Body of pancreas (tissue), 4 donors: ENCODE measurements around the gene KLHL30. TPM values are rescaled to one million over a fixed set of nuclear protein-coding genes. Genes with fewer than 3 reads are reported as not detected.

Experiments
- ATAC-seq: fragments of 150-250 bp; one replicate; pipeline ENCODE4 v1.9.1; 2016
- DNase-seq, 4 donors: peaks; one replicate each; pipeline ENCODE4 v3.0.0-alpha.2; 2019
- H3K27ac ChIP-seq, 4 donors: fragments of 200-600 bp; sonication (generic); 1 replicate in 3 of 4; 2 replicates in 1 of 4; pipeline versions ENCODE4 v1.5.1 to v1.6.1; 2016 to 2019; ENCODE audit warnings: mild to moderate bottlenecking in 1 of 4, mixed read lengths in 1 of 4, moderate library complexity in 1 of 4
- H3K27me3 ChIP-seq, 2 donors: fragments of 200-600 bp; sonication (generic); one replicate each; pipeline ENCODE4 v1.6.0; 2016; ENCODE audit warnings: mild to moderate bottlenecking in 1 of 2
- H3K36me3 ChIP-seq, 2 donors: fragments of 200-600 bp; sonication (generic); replicated peaks in 1 of 2; 2 replicates each; pipeline ENCODE4 v1.5.1; 2016; ENCODE audit warnings: low read depth in 2 of 2; ENCODE audit not compliant: insufficient read depth in 1 of 2
- H3K4me1 ChIP-seq: fragments of 200-600 bp; sonication (generic); one replicate; pipeline ENCODE4 v1.6.0; 2016
- H3K4me3 ChIP-seq, 2 donors: fragments of 200-600 bp; sonication (generic); 1 replicate in 1 of 2; 2 replicates in 1 of 2; pipeline ENCODE4 v1.5.1; 2016 to 2019
- H3K9me3 ChIP-seq, 3 donors: fragments of 200-600 bp; sonication (generic); 1 replicate in 2 of 3; 2 replicates in 1 of 3; pipeline ENCODE4 v1.5.1; 2016
- POLR2A ChIP-seq, 3 donors: fragments of 450-650 bp; IDR thresholded peaks; one replicate each; pipeline ENCODE4 v1.6.1; 2016; ENCODE audit warnings: antibody characterized with exemption in 3 of 3, mild to moderate bottlenecking in 2 of 3
- WGBS, 2 donors: methylation state at CpG; one replicate each; pipeline ENCODE4 v1.1.5; 2017; 5-methylcytosine and 5-hydroxymethylcytosine counted together
- intact Hi-C: fragments of 100-400 bp; cut with DNase I; formaldehyde crosslinking; loops from one replicate; pipeline ENCODE4 v1.15.1; 2023
- total RNA-seq, 2 donors: library from RNA; depleted of rRNA; stranded (reverse); fragments of >200 nt; gene quantifications; one replicate each; pipeline ENCODE4 v1.1.0, GENCODE V29; 2016
- TF ChIP-seq, protein P1 (sequence below), 7 experiments: fragments of 450-650 bp in 4 of 7; fragments of 200-600 bp in 3 of 7; sonication (generic) in 3 of 7; IDR thresholded peaks; one replicate each; pipeline ENCODE4 v1.5.1; 2016 to 2019; ENCODE audit warnings: antibody characterized with exemption in 7 of 7

The KLHL30 gene
- total RNA-seq, 2 donors from 2014 or later, result 0.26 to 0.66 TPM

DNA sequence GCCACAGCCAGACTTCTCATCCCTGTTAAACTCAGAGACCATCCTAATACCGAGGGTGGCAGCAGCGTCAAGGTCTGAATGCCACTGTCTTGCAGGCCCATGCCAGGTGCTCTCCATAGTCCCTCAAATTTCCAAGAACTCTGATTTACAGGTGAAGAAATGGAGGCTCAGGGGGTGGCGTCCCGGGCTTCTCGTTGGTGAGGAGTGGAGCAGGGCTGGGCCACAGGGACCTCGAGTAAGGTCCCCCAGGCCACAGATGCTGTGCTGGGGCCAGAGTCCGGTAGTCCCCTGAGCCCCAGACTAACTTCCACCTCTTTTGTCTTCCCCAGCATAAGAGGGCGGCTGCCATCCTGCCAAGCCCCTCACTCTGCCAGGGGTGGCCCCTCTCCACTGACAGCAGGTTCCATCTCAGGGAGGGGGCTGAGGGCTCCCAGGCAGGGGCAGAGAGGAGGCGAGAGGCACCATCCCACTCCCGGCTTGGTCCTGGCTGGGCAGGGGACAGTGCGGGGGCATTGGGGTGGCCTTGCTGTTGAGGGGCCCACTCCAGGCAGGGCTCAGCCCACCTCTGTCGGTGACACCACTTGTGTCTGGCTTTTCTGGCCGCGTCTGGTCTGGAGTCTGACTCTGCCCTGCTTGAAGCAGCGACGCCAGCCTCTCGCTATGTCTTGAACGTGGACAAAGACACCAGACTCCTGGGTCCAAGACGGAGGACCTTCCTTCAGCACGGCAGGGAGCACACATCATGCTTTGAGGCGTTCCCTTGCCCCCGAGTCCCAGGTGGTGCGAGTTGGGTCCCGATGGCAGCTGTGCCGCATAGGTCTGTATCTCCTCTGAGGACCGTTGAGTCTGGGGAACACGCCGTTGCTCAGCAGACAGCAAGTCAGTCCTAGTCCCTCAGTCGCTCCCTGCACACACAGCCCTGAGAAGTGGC, 15.9 kb upstream of the KLHL30 start:
- no peak for TF ChIP-seq POLR2A (IDR thresholded peaks at IDR 0.05)
- TF ChIP-seq, protein P1, sequence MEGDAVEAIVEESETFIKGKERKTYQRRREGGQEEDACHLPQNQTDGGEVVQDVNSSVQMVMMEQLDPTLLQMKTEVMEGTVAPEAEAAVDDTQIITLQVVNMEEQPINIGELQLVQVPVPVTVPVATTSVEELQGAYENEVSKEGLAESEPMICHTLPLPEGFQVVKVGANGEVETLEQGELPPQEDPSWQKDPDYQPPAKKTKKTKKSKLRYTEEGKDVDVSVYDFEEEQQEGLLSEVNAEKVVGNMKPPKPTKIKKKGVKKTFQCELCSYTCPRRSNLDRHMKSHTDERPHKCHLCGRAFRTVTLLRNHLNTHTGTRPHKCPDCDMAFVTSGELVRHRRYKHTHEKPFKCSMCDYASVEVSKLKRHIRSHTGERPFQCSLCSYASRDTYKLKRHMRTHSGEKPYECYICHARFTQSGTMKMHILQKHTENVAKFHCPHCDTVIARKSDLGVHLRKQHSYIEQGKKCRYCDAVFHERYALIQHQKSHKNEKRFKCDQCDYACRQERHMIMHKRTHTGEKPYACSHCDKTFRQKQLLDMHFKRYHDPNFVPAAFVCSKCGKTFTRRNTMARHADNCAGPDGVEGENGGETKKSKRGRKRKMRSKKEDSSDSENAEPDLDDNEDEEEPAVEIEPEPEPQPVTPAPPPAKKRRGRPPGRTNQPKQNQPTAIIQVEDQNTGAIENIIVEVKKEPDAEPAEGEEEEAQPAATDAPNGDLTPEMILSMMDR (IDR thresholded peaks at IDR 0.05), result no peak
- 80 to 83% methylated on average over 1 to 29 of the region's 29 CpGs for WGBS, 2 donors

DNA sequence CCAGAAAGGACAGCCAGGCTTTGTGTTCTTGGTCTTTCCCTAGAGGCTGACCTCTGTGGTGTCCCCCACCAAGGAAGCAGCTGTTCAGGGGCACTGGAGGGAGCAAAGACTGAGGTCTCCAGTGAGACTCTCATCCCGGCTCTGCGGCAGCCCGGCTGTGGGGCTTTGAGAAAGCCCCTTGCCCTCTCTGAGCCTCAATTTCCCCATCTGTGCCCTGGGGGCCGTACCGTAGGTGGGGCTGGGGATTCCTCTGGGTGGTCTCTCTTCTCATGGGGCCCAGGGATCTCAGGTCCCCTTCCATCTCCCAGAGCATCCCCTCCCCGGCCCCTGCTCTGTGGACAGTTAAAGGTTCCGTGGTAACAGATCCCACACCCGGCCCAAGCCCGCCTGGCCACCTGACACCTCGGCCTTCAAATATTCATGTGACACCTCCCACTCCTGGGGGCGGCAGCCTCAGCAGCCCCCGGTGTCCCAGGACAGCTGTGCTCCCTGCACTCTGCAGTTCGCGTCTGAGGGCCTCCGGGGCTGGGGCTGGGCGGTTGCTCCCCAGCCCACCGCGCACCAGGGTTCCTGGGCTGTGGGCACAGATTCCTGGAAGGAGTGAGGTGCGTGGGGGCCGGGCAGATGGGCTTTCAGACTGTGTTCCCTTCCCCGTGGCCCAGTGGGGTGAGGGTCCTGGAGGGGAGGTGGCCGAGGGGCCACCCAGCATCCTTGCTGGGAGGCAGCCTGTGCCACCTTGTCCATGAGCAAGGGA, 15.1 kb upstream of the KLHL30 start:
- DNase-seq (no peak), ATAC-seq (no peak)
- no peaks in the 10 kb centered on the region for H3K9me3 ChIP-seq
- 80 to 84% methylated on average over 5 to 22 of the region's 22 CpGs for WGBS, 2 donors
- H3K36me3 ChIP-seq, result no peaks in the 10 kb centered on the region
- H3K4me3 ChIP-seq, result no peak overlapping the region
- no peaks in the 10 kb centered on the region for H3K27me3 ChIP-seq
- H3K4me1 ChIP-seq, result peaks cover 9% of the 10 kb centered on the region
- no peak overlapping the region for H3K27ac ChIP-seq
- intact Hi-C loops, result no loop called here
- no peak for TF ChIP-seq POLR2A (IDR thresholded peaks at IDR 0.05)

More for the DNA sequence above, 15.9 kb upstream of the KLHL30 start:
- Histone ChIP-seq H3K9me3 (no peaks in the 10 kb centered on the region), H3K27me3 (no peaks in the 10 kb centered on the region), H3K36me3 (no peaks in the 10 kb centered on the region), H3K27ac (no peak overlapping the region), H3K4me1 (peaks cover 9% of the 10 kb centered on the region), H3K4me3 (no peak overlapping the region)
- ATAC-seq, result no peak
- intact Hi-C loops, result no loop called here
- no peak for DNase-seq

DNA sequence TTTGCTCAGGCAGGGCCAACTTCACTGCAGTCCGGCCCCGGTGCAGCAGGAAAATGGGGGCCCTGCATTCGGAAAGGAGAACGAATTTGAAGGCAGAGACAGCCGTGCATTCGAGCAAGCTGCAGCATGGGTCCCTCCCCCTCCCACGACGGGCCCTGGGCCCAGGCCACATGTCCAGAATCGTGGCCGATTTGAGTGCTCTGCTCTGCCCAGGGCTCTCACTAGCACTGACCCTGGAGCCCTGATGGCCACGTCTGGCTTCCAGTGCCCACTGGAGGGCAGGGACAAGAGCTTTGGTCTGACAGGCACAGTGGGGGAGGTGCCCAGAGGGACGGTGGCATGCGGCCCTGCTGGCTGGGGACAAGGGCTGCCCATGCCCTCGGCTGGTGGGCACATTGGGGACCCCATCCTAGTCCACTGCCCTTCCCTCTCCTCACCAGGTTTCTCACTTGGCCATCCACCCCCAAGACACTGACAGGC, 14.4 kb upstream of the KLHL30 start:
- no peaks in the 10 kb centered on the region for H3K36me3 ChIP-seq
- no peak overlapping the region for H3K27ac ChIP-seq
- ATAC-seq, result no peak
- intact Hi-C loops, result no loop called here
- no peak overlapping the region for H3K4me3 ChIP-seq
- H3K4me1 ChIP-seq, result peaks cover 9% of the 10 kb centered on the region
- TF ChIP-seq, protein P1 (IDR thresholded peaks at IDR 0.05), result no peak
- TF ChIP-seq POLR2A (IDR thresholded peaks at IDR 0.05), result no peak
- DNase-seq, result no peak
- H3K27me3 ChIP-seq, result no peaks in the 10 kb centered on the region
- no peaks in the 10 kb centered on the region for H3K9me3 ChIP-seq
- 70 to 79% methylated on average over 5 to 14 of the region's 14 CpGs for WGBS, 2 donors

DNA sequence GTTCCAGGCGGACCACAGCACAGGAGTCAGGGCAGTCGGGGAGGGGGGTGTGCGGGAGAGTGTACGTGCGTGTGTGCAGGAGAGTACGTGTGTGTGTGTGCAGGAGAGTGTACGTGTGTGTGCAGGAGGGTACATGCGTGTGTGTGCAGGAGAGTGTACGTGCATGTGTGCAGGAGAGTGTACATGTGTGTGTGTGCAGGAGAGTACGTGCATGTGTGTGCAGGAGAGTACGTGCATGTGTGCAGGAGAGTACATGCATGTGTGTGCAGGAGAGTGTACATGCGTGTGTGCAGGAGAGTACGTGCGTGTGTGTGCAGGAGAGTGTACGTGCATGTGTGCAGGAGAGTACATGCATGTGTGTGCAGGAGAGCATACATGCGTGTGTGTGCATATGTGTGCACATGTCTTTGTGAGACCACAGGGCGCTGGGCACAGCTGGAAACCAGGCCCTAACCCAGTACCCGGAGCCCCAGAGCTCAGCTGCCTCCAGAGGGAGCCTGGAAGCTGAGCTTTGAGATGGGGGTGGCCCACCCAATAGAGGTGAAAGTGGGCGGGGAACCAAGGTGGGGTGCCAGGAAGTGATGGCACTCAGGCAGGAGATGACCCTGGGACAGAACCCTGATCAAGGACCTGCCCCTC, 13.9 kb upstream of the KLHL30 start:
- WGBS, 2 donors, result 82 to 87% methylated on average over 19 of the region's 19 CpGs
- intact Hi-C loops, result no loop called here
- no peaks in the 10 kb centered on the region for H3K36me3 ChIP-seq
- DNase-seq (no peak), ATAC-seq (no peak)
- TF ChIP-seq, protein P1 (IDR thresholded peaks at IDR 0.05), result no peak
- TF ChIP-seq POLR2A (IDR thresholded peaks at IDR 0.05), result no peak
- no peak overlapping the region for H3K4me3 ChIP-seq
- no peaks in the 10 kb centered on the region for H3K27me3 ChIP-seq
- no peak overlapping the region for H3K27ac ChIP-seq
- H3K9me3 ChIP-seq, result no peaks in the 10 kb centered on the region
- H3K4me1 ChIP-seq, result peaks cover 8% of the 10 kb centered on the region
